GM18867 (cell line): ENCODE results near the gene GDF7.
A peak's percentile ranks its signal among the peaks of the same experiment; 100 is the strongest.

Source experiments
- ATAC-seq: cut with Tn5 transposase; IDR thresholded peaks from one replicate; pipeline ENCODE4 v1.9.1; 2021; ENCODE audit warnings: mild to moderate bottlenecking, moderate library complexity; ENCODE audit not compliant: unreplicated experiment

GDF7 gene

GRCh38 chr2:20666304-20667150 lies at the start of gene GDF7:
Gene GDF7, plus strand, starts transcription at chr2:20667144. Its CDS starts 96 bp downstream, at chr2:20667240.
- ATAC-seq: peak; percentile 25

GRCh38 chr2:20617892-20618467 lies 49.0 kb upstream of the GDF7 start:
- no peak for ATAC-seq

GRCh38 chr2:20618468-20618885 lies 48.5 kb upstream of the GDF7 start:
- ATAC-seq: no peak

- no peak for ATAC-seq
Measured at GRCh38 chr2:20618886-20619521, 47.9 kb upstream of the GDF7 start.

GRCh38 chr2:20619624-20620024 lies 47.3 kb upstream of the GDF7 start:
- no peak for ATAC-seq

- ATAC-seq: no peak
Measured at GRCh38 chr2:20620271-20620681, 46.7 kb upstream of the GDF7 start.

GRCh38 chr2:20620696-20621365 lies 46.1 kb upstream of the GDF7 start:
- no peak for ATAC-seq

- ATAC-seq: no peak
Measured at GRCh38 chr2:20621366-20622295, 45.3 kb upstream of the GDF7 start.

GRCh38 chr2:20622296-20622686 lies 44.7 kb upstream of the GDF7 start:
- no peak for ATAC-seq

- no peak for ATAC-seq
Measured at GRCh38 chr2:20622731-20623130, 44.2 kb upstream of the GDF7 start.

GRCh38 chr2:20623241-20623640 lies 43.7 kb upstream of the GDF7 start:
- ATAC-seq: no peak

GRCh38 chr2:20623741-20624155 lies 43.2 kb upstream of the GDF7 start:
- ATAC-seq: no peak

GRCh38 chr2:20624156-20624883 lies 42.6 kb upstream of the GDF7 start:
- no peak for ATAC-seq

- no peak for ATAC-seq
Measured at GRCh38 chr2:20624884-20625485, 42.0 kb upstream of the GDF7 start.

GRCh38 chr2:20625491-20626391 lies 41.2 kb upstream of the GDF7 start:
- ATAC-seq: no peak

GRCh38 chr2:20626392-20626697 lies 40.6 kb upstream of the GDF7 start:
- no peak for ATAC-seq

- no peak for ATAC-seq
Measured at GRCh38 chr2:20626698-20627513, 40.0 kb upstream of the GDF7 start.
